Measurements from ENCODE around the gene ACSS1.

Gene ACSS1

GRCh38 chr20:24992487-24993205 is 65.3 kb downstream of the ACSS1 start, which contains the start of gene APMAP:
APMAP (minus strand) TSS chr20:24992751; CDS start chr20:24992688, 63 bp downstream.
- DNase-seq, result peak; percentile 91

GRCh38 chr20:24991897-24992486 is 65.9 kb downstream of the ACSS1 start:
- no peak for DNase-seq

GRCh38 chr20:24990810-24991252 is 67.1 kb downstream of the ACSS1 start:
- no peak for DNase-seq

GRCh38 chr20:24989162-24989561 is 68.8 kb downstream of the ACSS1 start:
- DNase-seq, result no peak

GRCh38 chr20:24987873-24988835 is 69.8 kb downstream of the ACSS1 start:
- no peak for DNase-seq

GRCh38 chr20:24987244-24987643 is 70.7 kb downstream of the ACSS1 start:
- DNase-seq, result no peak

GRCh38 chr20:24986436-24987015 is 71.4 kb downstream of the ACSS1 start:
- no peak for DNase-seq

GRCh38 chr20:24985802-24986201 is 72.1 kb downstream of the ACSS1 start:
- no peak for DNase-seq

- no peak for DNase-seq
These were observed 72.8 kb downstream of the ACSS1 start for GRCh38 chr20:24984961-24985640.

- no peak for DNase-seq
These were observed 74.0 kb downstream of the ACSS1 start for GRCh38 chr20:24983896-24984295.

- peak in 1 of 2 donors; percentile 44 for DNase-seq
These were observed 76.1 kb downstream of the ACSS1 start for GRCh38 chr20:24981790-24982189.

- DNase-seq, result no peak
These were observed 76.7 kb downstream of the ACSS1 start for GRCh38 chr20:24981282-24981681.

GRCh38 chr20:24980291-24981053 is 77.5 kb downstream of the ACSS1 start:
- no peak for DNase-seq

- no peak for DNase-seq
These were observed 78.6 kb downstream of the ACSS1 start for GRCh38 chr20:24979036-24979960.

GRCh38 chr20:24978513-24978912 is 79.4 kb downstream of the ACSS1 start:
- DNase-seq, result peak; percentile 63 to 77

GRCh38 chr20:24977797-24978196 is 80.1 kb downstream of the ACSS1 start:
- DNase-seq, result peak in 1 of 2 donors; percentile 63

- DNase-seq, result no peak
These were observed 80.6 kb downstream of the ACSS1 start for GRCh38 chr20:24977336-24977735.

- no peak for DNase-seq
These were observed 85.6 kb downstream of the ACSS1 start for GRCh38 chr20:24972341-24972740.

- DNase-seq, result no peak
These were observed 86.4 kb downstream of the ACSS1 start for GRCh38 chr20:24971376-24972101.

GRCh38 chr20:24970754-24971153 is 87.2 kb downstream of the ACSS1 start:
- DNase-seq, result no peak
